ENCODE results near the gene CHCHD3.
"Not testable (repeated sequence)": the region's sequence is repeated elsewhere in the genome, so short reads cannot be mapped to it uniquely, and the experiment has no call there.

Gene CHCHD3

DNA sequence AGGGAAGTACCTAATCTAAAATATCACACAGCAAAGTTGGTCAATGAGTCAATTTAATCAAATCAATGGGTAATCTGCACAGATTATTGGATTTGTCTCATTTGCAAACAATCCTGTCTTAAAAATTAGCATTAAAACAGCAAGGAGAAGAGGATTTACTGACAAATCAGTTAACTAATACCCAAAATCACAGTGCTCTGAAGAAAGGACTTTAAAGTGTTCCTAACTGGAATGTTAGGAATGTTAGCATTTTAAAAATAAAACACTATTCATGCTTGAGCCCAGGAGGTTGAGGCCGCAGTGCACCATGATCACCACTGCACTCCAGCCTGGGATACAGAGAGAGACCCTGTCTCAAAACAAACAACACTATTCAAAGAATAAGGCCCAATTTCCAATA lies 83.1 kb downstream of the CHCHD3 start:
- no peak for DNase-seq

DNA sequence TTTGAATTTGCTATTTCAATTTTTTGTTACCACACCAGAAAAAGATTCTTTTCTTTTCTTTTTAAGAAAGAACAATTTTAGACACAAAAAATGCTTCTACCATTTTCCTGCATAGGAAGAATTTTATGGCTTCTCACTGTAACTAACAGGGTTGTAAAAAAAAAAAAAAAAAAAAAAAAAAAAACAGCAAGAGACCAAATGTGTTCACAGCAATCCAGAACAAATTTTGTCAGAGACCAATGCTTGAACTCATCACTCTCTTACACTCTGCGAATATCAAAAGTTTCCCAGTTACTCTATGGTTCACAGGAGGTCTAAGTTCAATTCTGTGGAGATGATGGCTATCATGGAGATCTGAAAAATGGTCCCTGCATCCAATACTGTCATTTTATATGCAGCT lies 84.4 kb downstream of the CHCHD3 start:
- no peak for DNase-seq

DNA sequence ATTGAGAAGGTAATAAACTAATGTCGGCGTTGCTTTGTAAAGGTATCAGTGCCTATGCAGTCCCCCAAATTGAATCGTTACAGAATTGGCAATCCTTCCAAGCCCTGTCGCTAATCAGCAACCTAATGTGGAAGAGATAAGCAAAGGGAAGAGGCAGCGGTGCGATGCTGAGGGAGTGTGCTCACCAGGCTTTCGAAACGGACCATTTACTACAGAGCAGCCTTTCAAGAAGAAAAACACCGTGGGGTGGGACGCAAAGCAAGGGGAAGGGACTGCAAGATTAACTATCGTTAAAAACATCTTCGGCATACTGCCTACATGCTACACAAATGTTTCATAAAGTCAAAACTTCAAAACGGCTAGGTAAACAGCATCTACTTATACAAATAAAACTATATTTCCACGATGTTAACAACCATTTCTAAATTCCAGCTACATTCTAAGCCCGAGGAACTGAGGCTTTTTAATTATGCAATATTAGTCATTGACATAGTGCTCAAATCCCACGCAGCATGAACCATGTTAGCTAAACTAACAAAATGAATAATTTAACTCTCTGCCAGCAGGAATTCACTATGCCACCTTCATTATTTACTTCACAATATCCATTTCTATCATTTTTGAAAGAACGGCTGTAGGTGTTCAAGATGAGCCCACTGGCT lies 85.2 kb downstream of the CHCHD3 start:
- no peak for DNase-seq

DNA sequence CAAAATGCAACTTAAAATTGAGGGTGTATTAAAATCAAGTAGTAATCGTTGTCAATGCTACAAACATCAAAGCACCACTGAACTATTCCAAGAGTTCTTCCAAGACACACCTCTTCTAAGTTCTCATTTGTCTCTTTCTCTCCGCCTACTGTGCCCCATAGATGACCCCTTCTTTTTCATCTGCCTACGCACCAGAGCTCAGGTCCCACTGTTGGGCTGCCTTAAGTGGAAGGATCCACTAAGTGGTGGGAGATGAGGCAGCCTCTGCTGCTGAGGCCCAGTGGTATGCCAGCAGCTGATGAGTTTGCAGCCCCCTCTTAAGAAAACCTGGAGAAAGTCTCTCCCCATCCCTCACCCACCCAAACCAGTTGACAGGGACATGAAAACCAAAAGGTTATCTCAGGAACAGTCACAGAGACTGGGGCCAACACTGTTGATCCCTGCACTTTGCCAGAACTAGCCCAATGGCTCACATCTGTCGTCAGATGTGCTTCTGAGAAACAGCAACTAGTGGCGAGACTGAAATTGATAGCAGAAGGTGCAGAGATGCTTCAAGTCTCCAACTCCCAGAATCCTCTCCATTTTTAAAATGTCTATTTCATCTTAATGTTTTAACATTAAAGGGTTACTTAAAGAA lies 88.4 kb downstream of the CHCHD3 start:
- no peak for DNase-seq

DNA sequence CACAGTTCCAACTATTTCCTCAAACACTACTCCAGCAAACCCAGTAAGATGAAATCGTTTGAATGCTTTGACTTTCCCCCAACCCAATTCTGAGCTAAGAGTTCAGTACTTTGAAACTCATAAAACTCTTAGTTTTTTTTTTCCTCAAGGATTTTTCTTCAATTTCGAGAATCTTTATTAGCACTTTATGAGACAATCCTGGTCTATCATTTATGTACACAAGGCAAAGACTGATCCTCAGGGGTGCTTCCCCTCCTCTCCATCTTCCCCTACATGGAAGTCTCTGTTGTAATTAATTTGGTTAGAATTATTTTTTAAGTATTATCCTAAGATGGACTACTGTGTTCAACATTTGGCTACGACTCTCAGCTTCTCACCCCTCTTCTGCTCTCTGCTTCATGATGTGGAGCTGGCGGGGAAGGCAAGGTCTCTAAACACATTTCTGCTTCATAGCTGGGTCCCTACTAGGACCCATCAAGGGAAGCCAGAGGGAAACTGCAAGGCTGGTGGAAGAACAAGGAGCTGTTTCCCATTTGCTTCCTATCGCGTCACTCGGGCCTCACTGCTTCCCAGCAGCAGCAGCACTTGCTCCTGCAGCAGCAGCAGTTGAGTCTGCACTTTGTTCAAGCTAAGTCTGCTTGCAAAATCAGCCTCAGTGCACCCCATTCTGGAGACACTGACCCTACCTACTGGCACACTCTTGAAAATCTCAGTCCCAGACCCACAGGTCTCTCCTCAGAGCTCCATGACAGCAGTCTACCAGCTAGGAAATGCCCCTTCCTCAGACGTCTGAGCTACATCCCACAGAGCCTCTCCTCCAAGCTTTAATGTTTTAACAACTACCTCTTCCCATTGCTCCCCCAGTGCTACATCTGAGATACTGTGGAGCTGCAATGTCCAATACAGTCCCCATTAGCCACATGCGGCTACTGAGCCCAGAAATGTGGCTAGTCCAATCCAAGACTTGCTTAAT lies 90.0 kb downstream of the CHCHD3 start:
- DNase-seq = no peak

DNA sequence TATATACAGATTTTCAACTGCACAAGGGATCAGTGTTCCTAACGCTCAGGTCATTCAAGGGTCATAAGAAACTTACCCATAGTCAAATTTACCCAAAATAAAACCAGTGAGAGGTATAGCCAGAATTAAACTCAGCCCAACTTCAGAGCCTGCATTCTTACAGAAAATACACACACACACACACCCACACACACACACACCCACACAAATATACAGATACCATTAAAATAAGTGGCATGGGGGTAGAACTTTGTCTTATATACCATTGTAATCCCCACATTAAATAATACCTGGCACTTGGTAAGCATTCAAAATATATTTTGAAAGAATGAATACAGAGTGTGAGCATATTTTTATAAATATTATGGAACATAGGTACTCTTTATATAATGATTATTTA lies 93.8 kb downstream of the CHCHD3 start:
- no peak for DNase-seq

DNA sequence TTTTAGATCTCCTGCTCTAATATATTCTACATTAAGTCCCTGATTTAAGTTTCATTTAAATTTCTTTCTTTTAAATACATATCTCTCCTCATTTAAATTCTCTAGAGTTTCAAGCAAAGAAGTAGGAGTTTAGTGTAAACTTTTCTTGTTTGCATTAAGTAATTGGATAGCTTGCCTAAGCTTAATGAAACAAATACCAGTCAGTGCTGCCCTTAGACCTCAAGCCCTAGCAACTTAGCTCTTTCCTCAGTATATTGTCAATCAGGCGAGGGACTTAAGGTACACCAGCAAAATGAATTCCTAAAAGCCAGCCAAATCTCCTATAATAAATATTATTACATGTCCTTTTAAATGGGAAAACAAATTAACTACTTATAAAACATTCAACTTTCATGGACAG lies 101.5 kb downstream of the CHCHD3 start:
- DNase-seq = no peak

DNA sequence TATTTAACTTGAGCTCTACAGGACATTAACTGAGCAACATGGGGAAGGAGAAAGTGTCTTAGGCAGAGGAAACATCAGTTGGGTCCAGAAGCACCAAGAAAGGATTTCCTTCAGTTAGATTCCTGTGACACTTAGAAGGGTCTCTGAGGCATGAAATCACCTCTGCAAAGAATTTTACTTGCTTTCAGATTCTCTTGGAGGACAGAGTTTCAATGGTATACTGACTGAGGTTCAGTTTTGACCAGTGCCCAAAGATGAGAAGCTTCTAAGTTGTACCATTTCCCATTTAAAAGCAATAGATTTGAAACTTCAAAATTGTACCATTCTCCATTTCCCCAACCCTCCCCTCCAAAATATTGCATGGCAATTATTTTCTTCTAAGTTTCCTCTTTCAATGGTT lies 102.4 kb downstream of the CHCHD3 start:
- no peak for DNase-seq

DNA sequence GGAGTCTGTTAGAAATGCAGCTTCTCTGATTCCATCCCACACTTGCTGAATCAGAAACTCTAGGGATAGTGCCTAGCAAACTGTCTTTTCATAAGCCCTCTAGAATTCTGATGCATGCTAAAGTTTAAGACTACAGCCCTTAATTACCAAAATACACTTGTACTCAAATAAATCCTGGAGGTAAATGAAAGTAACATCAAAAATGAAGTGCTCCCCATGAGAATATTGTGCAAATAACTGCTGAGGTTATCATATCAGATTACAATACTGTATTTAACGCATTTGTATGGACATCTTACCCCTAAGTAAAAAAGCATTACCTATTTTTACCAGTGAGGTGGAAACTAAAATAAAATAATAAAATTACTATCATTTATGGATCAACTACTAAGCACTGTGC lies 104.7 kb downstream of the CHCHD3 start:
- DNase-seq = no peak

DNA sequence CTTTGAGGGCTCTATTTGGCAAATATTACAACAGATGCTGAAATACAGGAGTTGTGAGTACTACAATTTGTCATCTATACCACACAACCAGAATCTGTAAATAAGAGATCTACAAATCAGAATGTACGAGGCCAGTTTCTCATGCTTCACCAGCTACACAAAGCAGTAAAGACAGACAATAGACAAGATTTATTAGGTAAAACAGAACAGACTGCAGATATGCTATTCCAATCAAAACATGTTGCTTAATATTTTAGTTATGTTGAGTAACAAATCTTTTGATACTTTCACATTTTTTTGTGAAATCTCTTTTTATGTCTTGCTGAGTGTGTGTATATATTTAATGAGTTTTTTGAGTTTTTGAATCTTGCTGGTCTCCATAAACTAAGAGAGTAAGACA lies 109.1 kb downstream of the CHCHD3 start:
- DNase-seq = no peak

DNA sequence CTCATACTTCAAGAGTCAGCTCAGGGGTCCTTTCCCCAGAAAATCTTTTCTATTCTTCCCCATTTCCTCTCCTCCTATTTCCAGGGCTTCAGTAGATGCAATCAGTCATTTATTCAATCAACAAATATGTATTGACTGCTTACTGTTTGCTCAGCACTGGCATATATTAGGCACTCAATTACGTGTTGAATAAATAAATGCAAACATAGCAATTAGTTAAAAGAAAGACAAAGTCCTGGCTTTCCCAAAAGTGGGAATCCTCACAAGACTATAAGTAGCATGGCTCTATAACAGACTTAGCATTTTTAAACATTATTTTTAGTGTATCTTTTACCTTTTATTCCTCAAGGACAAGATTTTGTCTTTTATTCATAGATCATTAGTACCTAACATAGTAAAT lies 111.6 kb downstream of the CHCHD3 start:
- DNase-seq = no peak

DNA sequence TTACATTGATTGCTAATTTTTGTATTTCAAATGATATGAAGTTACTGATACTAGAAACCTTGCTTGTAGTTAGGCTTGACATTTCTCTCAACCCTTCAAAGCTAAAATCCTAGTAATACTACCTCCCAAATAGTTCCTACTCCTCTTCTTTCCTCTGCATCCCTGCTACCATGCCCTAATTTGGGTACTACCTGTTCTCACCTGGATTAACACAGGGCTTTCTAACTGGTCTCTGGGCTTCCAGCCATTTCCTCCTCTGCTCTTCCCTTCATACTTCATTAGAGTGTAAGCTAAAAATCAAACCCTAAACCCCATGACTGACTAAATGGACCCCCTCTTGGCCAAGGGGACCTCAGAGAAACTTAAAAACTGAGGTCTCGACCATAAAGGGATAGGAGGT lies 112.4 kb downstream of the CHCHD3 start:
- no peak for DNase-seq

DNA sequence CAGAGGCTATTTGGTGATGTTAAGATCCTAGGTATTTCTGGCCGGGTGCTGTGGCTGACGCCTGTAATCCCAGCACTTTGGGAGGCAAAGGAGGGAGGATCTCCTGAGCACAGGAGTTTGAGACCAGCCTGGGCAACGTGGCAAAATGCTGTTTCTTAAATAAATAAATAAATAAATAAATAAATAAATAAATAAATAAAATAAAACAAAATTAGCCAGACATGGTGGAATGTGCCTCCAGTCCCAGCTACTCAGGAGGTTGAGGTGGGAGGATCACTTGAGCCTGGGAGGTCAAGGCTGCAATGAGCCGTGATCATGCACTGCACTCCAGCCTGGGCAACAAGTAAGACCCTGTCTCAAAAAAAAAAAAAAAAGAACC lies 114.4 kb downstream of the CHCHD3 start:
- not testable (repeated sequence) for DNase-seq

DNA sequence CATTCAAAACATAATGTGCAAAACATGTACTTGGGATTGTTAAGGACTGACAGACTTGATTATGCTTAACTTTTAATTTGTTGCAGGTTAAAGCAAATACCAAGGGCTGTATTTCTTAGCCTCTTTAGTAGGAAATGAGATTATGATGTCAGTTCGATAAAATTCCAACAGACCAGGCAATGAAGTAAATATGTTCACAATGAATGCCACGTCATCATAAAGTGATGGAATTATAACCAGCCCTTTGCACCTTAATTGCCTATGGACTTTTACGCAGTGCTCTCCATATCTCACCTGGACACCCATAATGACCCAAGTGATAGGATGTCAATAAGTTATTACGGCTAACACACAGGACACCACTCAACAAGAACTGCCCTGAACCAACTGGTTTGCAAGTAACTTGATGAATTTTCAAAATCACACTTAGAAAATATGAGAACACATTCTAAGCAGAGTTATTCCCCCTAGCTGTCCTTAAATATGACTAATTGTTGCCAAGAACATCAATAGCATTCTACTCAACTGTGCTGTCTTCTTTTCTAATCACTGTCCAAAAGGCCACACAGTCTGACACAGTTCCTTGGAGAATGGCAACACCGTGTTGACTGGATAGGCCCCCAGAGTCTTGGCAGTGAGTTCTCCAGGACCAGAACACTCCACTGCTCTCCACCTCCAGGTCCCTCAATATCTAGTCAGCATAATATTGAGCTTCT lies 115.0 kb downstream of the CHCHD3 start:
- no peak for DNase-seq

DNA sequence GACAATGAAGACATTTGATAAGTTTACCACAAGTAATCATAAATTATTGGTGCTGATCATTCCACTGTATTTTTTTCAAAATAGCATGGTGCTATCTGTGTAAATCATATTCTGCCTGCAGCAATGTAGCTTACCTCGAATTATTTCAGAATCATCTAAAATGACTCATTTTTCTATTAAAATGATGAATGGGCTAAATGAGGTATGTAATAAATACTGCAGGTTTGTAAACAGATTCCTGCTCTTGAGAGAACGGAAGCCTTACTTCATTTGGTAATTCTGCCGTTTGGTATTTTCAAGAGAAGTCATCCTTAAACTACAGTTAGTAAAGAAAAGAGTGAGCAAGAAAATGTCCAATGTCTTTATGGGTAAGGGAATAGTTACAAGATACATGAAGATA lies 115.9 kb downstream of the CHCHD3 start:
- DNase-seq = no peak

DNA sequence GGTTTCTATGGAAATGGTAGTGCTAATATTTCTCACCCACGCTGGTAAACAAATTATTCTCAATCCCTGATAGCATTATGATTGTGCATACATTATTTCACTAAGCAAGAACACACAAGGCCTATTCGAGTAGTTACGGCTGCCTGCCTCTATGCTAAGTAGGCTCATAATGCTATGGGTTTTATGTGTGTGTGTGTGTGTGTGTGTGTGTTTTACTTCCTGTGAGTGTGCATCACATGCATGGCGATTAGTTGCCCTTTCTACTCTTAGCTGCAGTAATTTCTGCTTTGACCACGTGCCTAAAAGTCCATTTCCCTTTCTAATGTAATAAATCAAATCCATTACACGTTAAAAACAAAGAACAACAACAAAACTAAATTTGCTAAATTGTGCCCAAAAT lies 117.0 kb downstream of the CHCHD3 start:
- no peak for DNase-seq

DNA sequence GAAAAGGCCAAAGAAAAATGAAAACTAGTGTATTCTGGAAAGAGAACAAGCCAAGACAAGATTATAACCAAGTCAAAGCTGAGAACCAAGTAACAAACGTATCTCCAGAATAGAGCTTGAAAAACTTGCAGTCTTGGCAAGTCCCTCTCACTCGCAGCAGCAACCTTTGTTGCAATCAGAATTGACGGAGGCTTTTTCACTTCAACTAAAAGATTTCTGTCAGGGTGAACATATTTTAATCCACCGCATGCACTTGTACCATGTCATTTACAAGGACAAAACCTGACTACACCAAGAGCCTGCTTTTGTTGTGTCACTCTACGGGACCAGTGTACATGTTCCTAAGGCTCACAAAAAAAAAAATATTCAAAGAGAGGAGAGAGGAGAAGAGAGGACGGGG lies 122.0 kb downstream of the CHCHD3 start:
- DNase-seq = no peak

DNA sequence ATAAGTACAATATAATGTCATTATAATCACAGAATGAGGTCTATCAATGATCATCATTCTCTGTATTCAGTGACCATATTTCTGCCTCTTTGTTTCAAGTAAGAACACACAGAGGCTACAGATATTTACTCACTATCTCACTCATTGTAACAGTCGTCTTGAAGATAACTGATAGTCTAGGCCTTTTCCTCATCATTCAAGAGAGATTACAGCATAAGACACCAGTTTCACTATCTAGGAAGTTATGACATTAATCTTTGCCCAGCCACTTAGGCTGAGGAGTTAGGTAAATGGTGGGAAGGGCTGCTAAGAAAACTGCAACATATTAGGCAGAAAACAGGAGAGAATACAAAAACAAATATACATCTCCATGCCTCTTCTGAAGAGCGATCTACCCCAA lies 125.3 kb downstream of the CHCHD3 start:
- no peak for DNase-seq

DNA sequence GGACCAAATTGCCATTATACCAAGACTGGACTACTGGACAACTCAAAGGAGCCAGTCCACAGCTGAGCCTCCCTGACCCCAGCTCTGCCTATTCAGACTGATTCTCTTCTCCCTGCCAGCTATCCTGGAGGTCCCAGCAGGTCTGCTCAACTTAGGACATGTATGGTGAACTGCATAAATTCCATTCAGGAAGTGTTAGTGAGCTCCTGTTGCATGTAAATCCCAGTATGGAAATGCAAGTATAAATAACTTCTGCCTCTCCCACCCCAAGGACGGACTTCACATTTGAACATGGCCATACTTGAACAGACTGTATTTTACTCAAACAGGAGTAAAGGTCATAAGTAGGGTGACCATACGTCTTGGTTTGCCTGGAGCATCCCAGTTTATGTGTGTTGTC lies 128.4 kb downstream of the CHCHD3 start:
- no peak for DNase-seq

DNA sequence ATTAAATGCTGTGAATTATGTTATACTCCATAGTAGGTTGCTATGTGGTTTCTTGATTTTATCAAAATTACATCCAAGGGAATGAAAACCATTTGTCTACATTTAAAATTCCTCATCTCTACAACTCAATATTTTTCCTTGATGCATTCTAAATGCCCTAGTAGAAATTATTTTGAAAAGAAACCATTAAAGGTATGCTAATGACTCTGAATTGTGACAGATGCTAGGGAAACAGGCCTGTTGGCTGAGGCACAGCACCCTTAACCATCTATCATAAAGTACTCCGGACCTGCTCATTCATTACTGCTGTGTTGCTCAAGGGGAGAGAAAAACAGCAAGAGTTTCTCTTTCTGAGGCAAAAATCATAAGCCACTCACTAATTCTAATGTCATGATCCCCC lies 131.2 kb downstream of the CHCHD3 start:
- DNase-seq = no peak

DNA sequence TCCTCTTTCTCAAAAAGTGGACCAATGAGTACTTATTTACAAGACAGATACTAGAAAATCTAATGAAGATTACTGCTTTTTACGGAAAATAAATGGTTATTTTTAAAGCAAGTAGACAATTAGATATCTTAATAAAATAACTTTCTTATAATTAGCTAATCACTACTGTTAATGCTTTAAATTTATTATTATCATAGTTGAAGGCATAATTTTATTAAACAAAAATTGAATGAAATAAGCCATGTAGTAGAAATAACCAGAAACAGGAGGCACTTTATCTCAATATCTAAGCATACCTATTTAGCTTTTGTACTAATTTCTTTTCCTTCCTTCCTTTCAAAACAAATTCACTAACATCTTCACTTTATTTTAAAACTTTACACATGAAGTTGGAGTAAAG lies 134.9 kb downstream of the CHCHD3 start:
- DNase-seq = no peak

DNA sequence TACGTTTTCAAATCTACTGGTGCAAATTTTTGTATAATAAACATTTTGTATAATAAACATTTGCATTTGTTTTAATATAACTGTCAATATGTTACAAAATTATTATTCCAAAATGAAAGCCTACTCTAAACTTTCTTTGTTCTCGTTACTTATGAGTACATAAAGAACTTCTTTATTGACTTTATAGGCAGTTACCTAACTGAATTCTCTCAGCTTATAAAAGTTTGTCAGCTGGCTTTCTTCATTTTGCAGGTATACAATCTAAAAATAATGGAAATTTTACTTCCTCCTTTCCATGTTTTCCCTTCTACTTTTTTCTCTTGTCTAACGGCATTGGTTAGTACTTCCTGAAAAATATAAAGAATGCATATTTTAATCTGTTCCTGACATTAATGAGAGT lies 137.1 kb downstream of the CHCHD3 start:
- DNase-seq = no peak

DNA sequence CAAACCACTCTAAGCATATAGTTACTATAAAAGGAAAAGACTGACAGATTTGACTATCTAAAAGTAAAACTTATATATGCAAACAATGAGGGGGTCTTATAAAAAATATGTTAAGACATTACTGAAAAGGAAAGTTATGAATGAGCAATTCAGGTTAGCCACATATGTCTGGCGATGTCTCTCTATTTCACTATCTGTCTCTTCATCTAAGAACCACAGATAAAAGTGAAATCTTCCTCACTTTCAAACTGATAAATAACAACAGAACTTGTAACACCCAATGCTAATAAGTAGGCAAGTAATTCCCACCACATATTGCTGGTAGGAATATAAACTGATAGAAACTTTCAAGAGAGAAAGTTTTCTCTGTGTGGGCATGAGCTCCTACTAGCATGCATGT lies 138.2 kb downstream of the CHCHD3 start:
- no peak for DNase-seq

All from NCI-H2081 treated with DMSO at 0.1 percent for 48 hours (cell line).